Regular cardiac myocyte (primary cell): ENCODE data around the gene LMBR1L. TPM values are rescaled to one million over a fixed set of nuclear protein-coding genes. Genes with fewer than 3 reads are reported as not detected.

ENCODE experiments used
- total RNA-seq: library from RNA; depleted of rRNA; stranded (reverse); fragments of >200 nt; gene quantifications from 2 replicates; pipeline ENCODE4 v1.2.3, GENCODE V29; 2014

LMBR1L gene, protein sequence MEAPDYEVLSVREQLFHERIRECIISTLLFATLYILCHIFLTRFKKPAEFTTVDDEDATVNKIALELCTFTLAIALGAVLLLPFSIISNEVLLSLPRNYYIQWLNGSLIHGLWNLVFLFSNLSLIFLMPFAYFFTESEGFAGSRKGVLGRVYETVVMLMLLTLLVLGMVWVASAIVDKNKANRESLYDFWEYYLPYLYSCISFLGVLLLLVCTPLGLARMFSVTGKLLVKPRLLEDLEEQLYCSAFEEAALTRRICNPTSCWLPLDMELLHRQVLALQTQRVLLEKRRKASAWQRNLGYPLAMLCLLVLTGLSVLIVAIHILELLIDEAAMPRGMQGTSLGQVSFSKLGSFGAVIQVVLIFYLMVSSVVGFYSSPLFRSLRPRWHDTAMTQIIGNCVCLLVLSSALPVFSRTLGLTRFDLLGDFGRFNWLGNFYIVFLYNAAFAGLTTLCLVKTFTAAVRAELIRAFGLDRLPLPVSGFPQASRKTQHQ
- total RNA-seq = 60.6 and 66.2 TPM in 2 replicates

GRCh38 chr12:49110464-49111155 lies at the start of gene LMBR1L:
TSS of gene LMBR1L (minus strand) at chr12:49110847. CDS start at chr12:49110555, 292 bp downstream.

GRCh38 chr12:49131051-49131893 lies 20.6 kb upstream of the LMBR1L start, which contains the start of gene TUBA1B:
TSS of gene TUBA1B (minus strand) at chr12:49131395. CDS start at chr12:49131300, 95 bp downstream.

GRCh38 chr12:49094160-49094974 lies 16.3 kb downstream of the LMBR1L start, which contains the start of gene DHH:
TSS of gene DHH (minus strand) at chr12:49094801. CDS start at chr12:49094512, 289 bp downstream.

DNA sequence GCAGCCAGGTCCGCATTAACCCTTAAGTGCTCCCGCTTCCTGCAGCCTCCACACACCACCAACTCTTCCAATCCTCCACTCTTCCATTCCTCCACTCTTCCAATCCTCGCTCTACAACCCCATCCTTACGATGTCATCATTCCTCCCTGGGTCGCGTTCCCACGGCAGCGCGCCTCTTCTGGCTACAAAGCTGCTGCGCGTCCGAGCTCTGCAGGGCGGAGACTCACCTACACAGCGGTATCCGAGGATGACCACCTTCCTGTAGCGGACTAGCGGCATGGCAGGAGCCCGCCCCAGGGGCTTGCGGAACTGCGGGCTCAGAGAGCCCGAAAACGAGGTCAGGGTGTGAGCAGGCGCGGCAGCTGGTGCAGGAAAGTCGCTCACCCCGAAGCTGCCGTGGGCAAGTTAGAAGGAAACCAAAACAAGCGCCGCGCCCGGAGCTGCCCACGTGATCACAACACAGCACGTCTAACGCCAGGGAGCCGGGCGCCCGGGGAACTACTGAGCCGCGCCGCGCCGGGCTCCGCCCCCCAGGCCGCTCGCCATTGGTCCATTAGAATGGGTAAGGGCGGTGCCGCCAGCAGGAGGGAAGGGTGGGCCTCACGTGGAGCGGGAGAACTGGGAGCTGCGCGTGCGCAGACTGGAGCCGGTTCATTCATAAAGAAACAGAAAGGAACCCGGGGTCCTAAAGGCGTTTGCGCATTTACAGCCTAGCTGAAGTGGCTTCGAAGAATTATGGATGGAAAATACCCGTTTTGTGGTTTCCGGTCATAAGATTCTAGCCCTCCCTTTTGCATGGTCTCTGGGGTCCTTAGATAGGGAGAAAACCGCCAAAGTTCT lies 40.9 kb downstream of the LMBR1L start, which contains the start of gene RHEBL1:
RHEBL1 (minus strand) TSS at position 473 of the 840 bp plus-strand sequence; CDS start at position 279, 194 bp downstream.

DNA sequence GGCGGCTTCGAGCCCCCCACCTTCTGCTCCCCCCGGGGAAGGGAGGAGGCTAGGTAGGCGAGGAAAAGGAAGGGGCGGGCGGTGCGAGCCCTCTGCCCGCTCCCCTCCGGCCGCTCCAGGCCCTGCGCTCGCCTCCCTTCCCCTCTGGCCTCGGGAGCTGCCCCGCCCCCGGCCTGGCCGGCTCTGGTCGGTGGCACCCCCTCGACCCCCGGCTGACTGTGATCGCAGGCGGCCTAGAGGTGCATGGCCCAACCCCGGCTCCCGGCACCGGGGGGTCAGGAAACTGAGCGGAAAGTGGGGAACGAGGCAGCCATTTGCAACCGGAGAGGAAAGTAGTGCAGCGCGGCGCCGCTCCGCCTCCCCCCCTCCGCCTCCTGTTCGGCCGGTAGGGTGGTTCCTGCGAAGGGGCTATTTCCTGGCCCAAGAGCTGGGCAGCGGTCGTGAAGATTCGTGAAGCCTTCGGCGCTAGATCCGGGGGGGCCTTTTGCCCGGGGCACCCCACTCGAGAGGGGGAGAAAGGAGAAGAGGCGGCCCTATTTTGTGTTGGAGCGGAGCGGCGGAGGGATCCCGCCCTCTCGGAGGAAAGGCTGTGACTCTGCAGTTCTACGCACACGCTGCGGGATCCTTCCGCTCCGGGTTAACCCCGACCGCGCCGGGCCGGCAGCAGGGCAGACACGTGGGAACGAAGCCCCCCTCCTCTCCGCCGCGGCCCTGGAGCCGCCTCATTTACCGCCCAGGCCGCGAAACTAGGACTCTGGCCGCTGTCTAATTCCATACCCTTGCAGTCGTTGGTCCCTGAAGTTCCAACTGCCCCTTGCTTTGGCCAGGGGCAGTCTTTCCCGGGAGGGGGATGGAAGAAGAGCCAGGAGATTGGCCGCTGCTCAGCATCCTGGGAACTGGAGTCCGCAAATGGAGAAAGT lies 50.1 kb downstream of the LMBR1L start, which contains the start of gene KMT2D:
KMT2D (minus strand) TSS at position 558 of the 920 bp plus-strand sequence. CDS start 5,470 bp downstream, outside the sequence.

Other genes with a start within 250 kb of the LMBR1L start
- 0.19 and 0.28 TPM in 2 replicates for gene RND1, start 245.0 kb downstream of the LMBR1L start, total RNA-seq
- gene FKBP11, start 185.4 kb downstream of the LMBR1L start, total RNA-seq = 26.8 and 38.9 TPM in 2 replicates
- 28.2 and 48.5 TPM in 2 replicates for gene ARF3, start 153.4 kb downstream of the LMBR1L start, total RNA-seq
- under 0.01 TPM in 2 replicates for gene WNT10B, start 139.1 kb downstream of the LMBR1L start, total RNA-seq
- not detected in 2 replicates for gene WNT1, start 132.5 kb downstream of the LMBR1L start, total RNA-seq
- gene DDN, start 111.5 kb downstream of the LMBR1L start, total RNA-seq = 0.28 and 0.38 TPM in 2 replicates
- 63.5 and 69.3 TPM in 2 replicates for gene PRKAG1, start 92.1 kb downstream of the LMBR1L start, total RNA-seq
- 19.7 and 25.9 TPM in 2 replicates for gene KMT2D, start 50.1 kb downstream of the LMBR1L start, total RNA-seq
- gene RHEBL1, start 40.9 kb downstream of the LMBR1L start, total RNA-seq = 0.56 and 1.2 TPM in 2 replicates
- gene DHH, start 16.0 kb downstream of the LMBR1L start, total RNA-seq = 0.19 TPM in 1 of 2 replicates, not detected in the other
- 957 and 3,447 TPM in 2 replicates for gene TUBA1B, start 20.5 kb upstream of the LMBR1L start, total RNA-seq
- 439 and 1,042 TPM in 2 replicates for gene TUBA1A, start 78.2 kb upstream of the LMBR1L start, total RNA-seq
- 261 and 1,440 TPM in 2 replicates for gene TUBA1C, start 154.2 kb upstream of the LMBR1L start, total RNA-seq
- gene PRPH, start 184.3 kb upstream of the LMBR1L start, total RNA-seq = under 0.01 and 0.85 TPM in 2 replicates
- gene TROAP, start 212.4 kb upstream of the LMBR1L start, total RNA-seq = 1.1 and 9.4 TPM in 2 replicates
- 0.28 and 0.38 TPM in 2 replicates for gene C1QL4, start 226.3 kb upstream of the LMBR1L start, total RNA-seq
- gene DNAJC22, start 236.0 kb upstream of the LMBR1L start, total RNA-seq = 1.7 and 2.5 TPM in 2 replicates